Heart left ventricle (tissue), 13 donors: ENCODE data around the gene TNNC1.

Experiments
- CTCF ChIP-seq, 12 donors: fragments of 200-600 bp; sonication (generic) in 4 of 12; IDR thresholded peaks; one replicate each; pipeline versions ENCODE4 v1.5.0 to v1.8.0; 2018 to 2022; ENCODE audit warnings: antibody characterized with exemption in 12 of 12, mild to moderate bottlenecking in 5 of 12
- POLR2A ChIP-seq, 2 donors: fragments of 450-650 bp; IDR thresholded peaks; one replicate each; pipeline ENCODE4 v1.6.1; 2017; ENCODE audit warnings: antibody characterized with exemption in 2 of 2, mild to moderate bottlenecking in 2 of 2, moderate library complexity in 2 of 2
- donor health status: ischemic (EF 13 %, LVEDD 7.1; RV severe dilation, severe dysfunction).
- donor health status: DM: no; HTN: yes; CAD: no.
- donor health status: DM: no; HTN: no; CAD: no.
- donor health status: ischemic (EF 25% LVEDD 6.9; RV normal size, moderate dysfunction).
- donor health status: ischemic (EF 25% LVEDD 5.7; RV mildly dilated, moderate dysfunction).
- donor health status: ischemic (EF 35%, LVEDD 5.7; RV mildly dilated, moderate dysfunction).
- donor health status: nonischemic (EF 11% LVEDD 7.7; RV severe dilation, severe dysfunction).
- donor health status: DM: yes; HTN: yes; CAD: no.
- donor health status: PGD.
- donor health status: ischemic (EF 29% LVEDD 5.4; RV normal size, mild dysfunction).
- donor health status: nonischemic (EF 23%, LVEDD 6.1; RV moderate dilation, normal function).

- TF ChIP-seq CTCF (IDR thresholded peaks at IDR 0.05) (no peak), POLR2A (IDR thresholded peaks at IDR 0.05) (no peak)
Observed at GRCh38 chr3:52402101-52402521, 51.7 kb downstream of the TNNC1 start.
